GM18498 (cell line): Measurements from ENCODE around the gene MMAA.

ENCODE experiments used
- ATAC-seq: cut with Tn5 transposase; IDR thresholded peaks from one replicate; pipeline ENCODE4 v1.9.1; 2021; ENCODE audit warnings: mild to moderate bottlenecking, moderate library complexity; ENCODE audit not compliant: unreplicated experiment

The MMAA gene

DNA sequence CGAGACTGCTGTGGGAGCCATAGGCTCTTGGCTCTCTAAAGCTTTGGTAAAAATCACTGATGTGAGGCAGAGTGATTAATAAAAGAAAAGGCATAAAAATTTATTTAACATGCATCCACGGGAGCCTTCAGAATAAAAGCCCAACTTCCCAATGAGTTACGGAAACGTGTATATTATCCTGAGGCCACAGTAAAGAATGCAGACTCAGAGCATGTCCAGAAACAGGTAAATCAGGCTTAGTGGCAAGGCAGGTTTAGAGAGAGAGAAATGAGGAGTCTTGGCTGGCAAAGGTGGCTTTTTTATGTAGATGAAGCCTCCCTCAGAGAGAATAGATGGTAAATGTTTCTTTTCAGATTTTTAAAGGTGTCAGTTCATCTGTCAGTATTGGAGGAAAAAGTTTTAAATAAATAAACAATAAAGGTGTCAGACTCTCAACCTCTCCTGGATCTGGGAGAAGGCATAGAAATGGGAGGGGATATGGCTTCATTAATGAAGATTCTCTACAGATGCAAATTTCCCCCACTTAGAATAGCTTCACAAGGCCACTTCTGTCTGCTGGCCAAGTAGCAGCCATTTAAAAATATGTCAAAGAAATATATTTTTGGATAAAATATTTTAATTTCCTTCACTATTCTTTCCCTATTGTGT is 84.8 kb downstream of the MMAA start:
- ATAC-seq = no peak

DNA sequence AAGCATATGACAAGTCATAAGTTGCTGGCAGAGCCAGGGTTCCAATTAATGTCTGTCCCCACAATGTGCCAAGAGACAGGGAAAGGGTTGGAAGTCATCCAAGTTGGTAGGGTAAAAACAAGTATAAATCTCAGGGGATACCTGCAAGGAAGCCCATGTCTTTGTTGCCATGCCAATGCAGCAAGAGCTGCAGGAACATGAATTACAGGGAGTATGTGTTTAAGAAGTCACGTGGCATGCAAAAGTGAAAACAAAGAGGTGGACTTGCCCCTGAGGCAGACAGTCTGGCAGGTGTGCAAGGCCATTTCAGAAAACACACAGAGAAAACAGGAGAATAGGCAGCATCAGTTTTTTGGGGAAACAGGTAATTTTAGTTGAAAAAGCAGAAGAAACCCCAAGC is 90.2 kb downstream of the MMAA start:
- ATAC-seq = no peak
